Measurements from ENCODE around the gene MSMP. TPM values are rescaled to one million over a fixed set of nuclear protein-coding genes. Genes with fewer than 3 reads are reported as not detected.

Gene MSMP
- total RNA-seq, 1 experiment from 2014 or later = not detected

- no peaks in the 10 kb centered on the region; the same call in 1 of the 2 replicates for H3F3A ChIP-seq (ENCODE audit: insufficient read depth, low read depth)
- H4K20me1 ChIP-seq (ENCODE audit: insufficient read depth) = no peaks in the 10 kb centered on the region
- BruUV-seq (replicated peaks) = no TSS peak
- ChIA-PET CTCF (no interaction called here), POLR2A (ENCODE audit: unreplicated experiment) (no interaction called here)
- no peak overlapping the region for H2AFZ ChIP-seq
- DNase-seq = no peak
- no peaks in the 10 kb centered on the region for H3K9me3 ChIP-seq (ENCODE audit: insufficient read depth, low read depth)
- H3K4me1 ChIP-seq (replicated peaks; ENCODE audit: insufficient read depth) = 0 out of 2 replicates have a peak, but pooled peaks cover 7% of the 10 kb centered on the region
- no peaks in the 10 kb centered on the region for H3K27me3 ChIP-seq (ENCODE audit: insufficient read depth, low read depth)
- no peak overlapping the region for H3K27ac ChIP-seq
- no peak overlapping the region for H3K4me2 ChIP-seq
- intact Hi-C loops (cut with micrococcal nuclease; ENCODE audit: unreplicated experiment) = no loop called here
- no peaks in the 10 kb centered on the region for H3K9me2 ChIP-seq (ENCODE audit: insufficient read depth)
- no peaks in the 10 kb centered on the region for H3K79me2 ChIP-seq (ENCODE audit: low read depth)
- TF ChIP-seq EZH2 (IDR thresholded peaks at IDR 0.05; ENCODE audit: low read depth) = no peak
- TF ChIP-seq, protein P1, sequence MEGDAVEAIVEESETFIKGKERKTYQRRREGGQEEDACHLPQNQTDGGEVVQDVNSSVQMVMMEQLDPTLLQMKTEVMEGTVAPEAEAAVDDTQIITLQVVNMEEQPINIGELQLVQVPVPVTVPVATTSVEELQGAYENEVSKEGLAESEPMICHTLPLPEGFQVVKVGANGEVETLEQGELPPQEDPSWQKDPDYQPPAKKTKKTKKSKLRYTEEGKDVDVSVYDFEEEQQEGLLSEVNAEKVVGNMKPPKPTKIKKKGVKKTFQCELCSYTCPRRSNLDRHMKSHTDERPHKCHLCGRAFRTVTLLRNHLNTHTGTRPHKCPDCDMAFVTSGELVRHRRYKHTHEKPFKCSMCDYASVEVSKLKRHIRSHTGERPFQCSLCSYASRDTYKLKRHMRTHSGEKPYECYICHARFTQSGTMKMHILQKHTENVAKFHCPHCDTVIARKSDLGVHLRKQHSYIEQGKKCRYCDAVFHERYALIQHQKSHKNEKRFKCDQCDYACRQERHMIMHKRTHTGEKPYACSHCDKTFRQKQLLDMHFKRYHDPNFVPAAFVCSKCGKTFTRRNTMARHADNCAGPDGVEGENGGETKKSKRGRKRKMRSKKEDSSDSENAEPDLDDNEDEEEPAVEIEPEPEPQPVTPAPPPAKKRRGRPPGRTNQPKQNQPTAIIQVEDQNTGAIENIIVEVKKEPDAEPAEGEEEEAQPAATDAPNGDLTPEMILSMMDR (conservative IDR thresholded peaks at IDR 0.05) = no peak
- no peak overlapping the region for H3K4me3 ChIP-seq
- H3K36me3 ChIP-seq (ENCODE audit: low read depth) = no peaks in the 10 kb centered on the region
Measured at GRCh38 chr9:35793461-35793860, 39.4 kb upstream of the MSMP start.

DNA sequence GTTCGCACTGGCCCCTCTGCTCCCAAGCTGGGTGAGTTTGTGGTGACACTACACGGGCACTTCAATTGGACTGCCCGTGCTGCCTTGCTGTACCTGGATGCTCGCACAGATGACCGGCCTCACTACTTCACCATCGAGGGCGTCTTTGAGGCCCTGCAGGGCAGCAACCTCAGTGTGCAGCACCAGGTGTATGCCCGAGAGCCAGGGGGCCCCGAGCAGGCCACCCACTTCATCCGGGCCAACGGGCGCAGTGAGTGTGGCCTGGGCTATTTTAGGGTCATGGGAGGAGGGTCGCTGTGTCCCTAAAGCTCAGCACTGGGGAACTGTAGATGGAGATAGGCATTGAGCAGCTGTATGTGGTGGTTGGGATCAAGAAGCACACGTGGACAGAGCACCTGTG lies 38.8 kb upstream of the MSMP start:
- H3K36me3 ChIP-seq (ENCODE audit: low read depth) = no peaks in the 10 kb centered on the region
- TF ChIP-seq EZH2 (IDR thresholded peaks at IDR 0.05; ENCODE audit: low read depth) = no peak
- H3K27ac ChIP-seq = no peak overlapping the region
- intact Hi-C loops (cut with micrococcal nuclease; ENCODE audit: unreplicated experiment) = no loop called here
- no peak for DNase-seq
- BruUV-seq (replicated peaks) = no TSS peak
- ChIA-PET CTCF (no interaction called here), POLR2A (ENCODE audit: unreplicated experiment) (no interaction called here)
- H3K27me3 ChIP-seq (ENCODE audit: insufficient read depth, low read depth) = no peaks in the 10 kb centered on the region
- no peaks in the 10 kb centered on the region; the same call in 1 of the 2 replicates for H3F3A ChIP-seq (ENCODE audit: insufficient read depth, low read depth)
- H3K4me3 ChIP-seq = no peak overlapping the region
- no peaks in the 10 kb centered on the region for H3K9me3 ChIP-seq (ENCODE audit: insufficient read depth, low read depth)
- H3K79me2 ChIP-seq (ENCODE audit: low read depth) = no peaks in the 10 kb centered on the region
- 0 out of 2 replicates have a peak, but pooled peaks cover 7% of the 10 kb centered on the region for H3K4me1 ChIP-seq (replicated peaks; ENCODE audit: insufficient read depth)
- no peak overlapping the region for H2AFZ ChIP-seq
- H4K20me1 ChIP-seq (ENCODE audit: insufficient read depth) = no peaks in the 10 kb centered on the region
- H3K9me2 ChIP-seq (ENCODE audit: insufficient read depth) = no peaks in the 10 kb centered on the region
- no peak overlapping the region for H3K4me2 ChIP-seq

DNA sequence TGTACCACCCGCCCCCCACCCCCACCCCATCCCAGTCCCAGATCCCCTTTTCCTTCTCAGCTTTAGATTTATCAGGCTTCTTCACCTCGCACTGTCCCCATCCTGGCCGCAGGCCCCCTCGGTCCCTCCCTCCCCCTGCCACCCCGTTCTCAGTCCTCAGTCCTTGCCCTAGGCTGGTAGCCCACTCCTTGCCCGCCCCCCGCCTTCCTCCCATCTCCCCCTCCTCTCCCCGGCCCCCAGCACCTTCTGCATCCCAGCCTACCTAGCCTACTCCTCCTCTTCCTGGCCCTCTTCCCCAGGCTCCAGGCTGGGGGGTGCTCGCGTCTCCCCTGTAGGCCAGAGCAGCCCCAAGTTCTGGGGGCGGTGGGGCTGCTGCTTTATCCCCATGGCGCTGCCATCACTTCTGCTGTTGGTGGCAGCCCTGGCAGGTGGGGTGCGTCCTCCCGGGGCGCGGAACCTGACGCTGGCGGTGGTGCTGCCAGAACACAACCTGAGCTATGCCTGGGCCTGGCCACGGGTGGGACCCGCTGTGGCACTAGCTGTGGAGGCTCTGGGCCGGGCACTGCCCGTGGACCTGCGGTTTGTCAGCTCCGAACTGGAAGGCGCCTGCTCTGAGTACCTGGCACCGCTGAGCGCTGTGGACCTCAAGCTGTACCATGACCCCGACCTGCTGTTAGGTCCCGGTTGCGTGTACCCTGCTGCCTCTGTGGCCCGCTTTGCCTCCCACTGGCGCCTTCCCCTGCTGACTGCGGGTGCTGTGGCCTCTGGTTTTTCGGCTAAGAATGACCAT lies 38.1 kb upstream of the MSMP start:
- ChIA-PET POLR2A (ENCODE audit: unreplicated experiment) (no interaction called here), CTCF (no interaction called here)
- TF ChIP-seq EZH2 (IDR thresholded peaks at IDR 0.05; ENCODE audit: low read depth) = no peak
- TF ChIP-seq, protein P1 (conservative IDR thresholded peaks at IDR 0.05) = no peak
- no peak overlapping the region for H3K4me2 ChIP-seq
- H3K4me1 ChIP-seq (replicated peaks; ENCODE audit: insufficient read depth) = 0 out of 2 replicates have a peak, but pooled peaks cover 7% of the 10 kb centered on the region
- H4K20me1 ChIP-seq (ENCODE audit: insufficient read depth) = no peaks in the 10 kb centered on the region
- H3K9me2 ChIP-seq (ENCODE audit: insufficient read depth) = no peaks in the 10 kb centered on the region
- H3K27ac ChIP-seq = no peak overlapping the region
- DNase-seq = no peak
- no peaks in the 10 kb centered on the region for H3K27me3 ChIP-seq (ENCODE audit: insufficient read depth, low read depth)
- no peaks in the 10 kb centered on the region for H3K9me3 ChIP-seq (ENCODE audit: insufficient read depth, low read depth)
- H3K79me2 ChIP-seq (ENCODE audit: low read depth) = no peaks in the 10 kb centered on the region
- BruUV-seq (replicated peaks) = no TSS peak
- no peak overlapping the region for H3K4me3 ChIP-seq
- no peak overlapping the region for H2AFZ ChIP-seq
- intact Hi-C loops (cut with micrococcal nuclease; ENCODE audit: unreplicated experiment) = no loop called here
- H3F3A ChIP-seq (ENCODE audit: insufficient read depth, low read depth) = peaks cover 4% of the 10 kb centered on the region; the same call in 1 of the 2 replicates
- H3K36me3 ChIP-seq (ENCODE audit: low read depth) = no peaks in the 10 kb centered on the region

Data from PC-9 (cell line).